ENCODE data around the gene SH3PXD2A.
"Not testable (repeated sequence)": the region's sequence is repeated elsewhere in the genome, so short reads cannot be mapped to it uniquely, and the experiment has no call there.

Gene SH3PXD2A

DNA sequence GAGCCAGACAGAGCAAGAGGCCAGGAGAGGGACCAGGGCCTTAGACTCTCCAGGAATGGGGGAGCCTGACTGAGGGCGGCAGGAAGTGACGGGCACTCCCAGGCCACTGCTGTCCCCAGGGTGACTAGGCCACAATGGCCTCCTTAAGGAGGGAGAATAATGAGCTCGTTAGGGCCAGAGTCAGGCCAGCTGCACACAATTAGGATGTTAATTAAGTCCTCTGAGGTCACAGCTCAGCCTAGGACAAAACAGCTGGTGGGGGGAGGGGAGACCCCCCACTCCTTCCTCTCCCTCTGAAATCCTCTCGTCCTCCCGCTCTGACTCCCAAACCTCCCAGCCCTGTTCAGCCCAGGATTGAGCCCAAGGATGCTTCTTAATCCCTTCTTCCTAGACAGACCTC is 218.9 kb downstream of the SH3PXD2A start:
- no peak for DNase-seq

DNA sequence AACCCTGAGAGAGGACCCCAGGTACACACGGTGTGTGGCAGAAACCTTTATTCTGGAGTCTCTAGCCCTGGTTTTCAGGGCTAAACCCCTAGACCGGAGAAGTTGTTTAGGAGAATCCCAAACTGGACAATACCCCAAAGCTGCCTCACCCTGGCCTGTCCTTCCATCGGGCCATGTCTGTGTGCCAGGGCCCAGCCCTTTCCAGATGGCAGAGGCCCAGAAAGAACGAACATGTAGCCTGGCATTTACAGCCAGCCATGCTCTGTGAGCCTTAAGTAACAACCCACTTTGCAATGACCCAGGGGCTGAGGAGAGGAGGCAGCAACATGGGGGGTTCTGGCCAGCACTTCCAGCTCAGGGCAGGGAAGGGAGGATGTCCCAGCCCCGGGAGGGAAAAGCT is 219.8 kb downstream of the SH3PXD2A start:
- no peak for DNase-seq

DNA sequence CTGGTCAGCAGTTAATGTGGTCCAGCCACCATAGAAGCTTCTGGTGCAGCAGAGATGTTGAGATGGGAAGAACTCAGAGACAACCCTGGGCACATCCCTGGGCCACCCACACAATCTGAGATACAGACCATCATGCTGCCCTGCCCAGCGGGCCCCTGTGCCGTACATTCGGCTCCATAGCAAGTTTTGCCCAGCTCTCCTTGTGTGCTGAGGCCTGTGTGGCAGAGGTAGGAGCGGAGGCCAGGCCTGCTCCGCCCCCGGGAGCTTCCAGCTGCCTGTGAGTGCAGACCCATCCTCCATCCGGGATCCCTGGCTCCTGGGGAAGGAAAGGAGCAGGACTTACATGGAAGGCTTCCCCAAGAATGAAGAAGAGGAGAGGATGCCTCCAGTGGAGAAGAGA is 221.5 kb downstream of the SH3PXD2A start:
- no peak for DNase-seq

DNA sequence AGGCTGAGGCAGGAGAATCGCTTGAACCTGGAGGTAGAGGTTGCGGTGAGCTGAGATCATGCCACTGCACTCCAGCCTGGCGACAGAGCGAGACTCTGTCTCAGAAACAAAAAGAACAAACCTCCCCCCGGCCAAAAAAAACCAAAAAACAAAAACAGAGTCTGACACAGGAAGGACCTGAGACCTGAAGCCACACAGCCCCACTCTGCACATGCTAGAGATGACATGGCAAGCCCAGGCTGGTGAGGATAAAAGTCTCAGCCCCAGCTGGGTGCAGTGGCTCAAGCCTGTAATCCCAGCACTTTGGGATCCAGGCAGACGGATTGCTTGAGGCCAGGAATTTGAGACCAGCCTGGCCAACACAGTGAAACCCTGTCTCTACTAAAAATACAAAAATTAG is 222.5 kb downstream of the SH3PXD2A start:
- not testable (repeated sequence) for DNase-seq

DNA sequence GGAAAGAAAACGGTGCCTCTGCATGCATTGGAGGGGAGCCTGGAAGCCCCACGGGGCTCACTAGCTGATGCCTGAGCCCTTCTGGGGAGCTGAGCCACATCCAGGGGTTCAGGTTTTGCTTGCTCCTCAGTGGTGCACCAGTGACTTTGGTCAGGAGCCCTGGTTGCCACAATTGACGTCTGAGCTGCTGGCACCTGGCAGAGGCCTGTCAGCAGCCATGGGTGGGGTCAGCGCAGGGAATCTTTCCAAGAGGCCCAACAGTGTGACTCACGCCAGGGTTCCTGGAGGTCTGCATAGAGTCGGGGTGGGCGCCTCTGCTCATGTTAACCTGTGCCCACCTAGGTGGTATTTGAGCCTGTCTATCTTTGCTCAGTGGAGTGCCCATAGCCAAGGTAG is 223.1 kb downstream of the SH3PXD2A start:
- no peak for DNase-seq

DNA sequence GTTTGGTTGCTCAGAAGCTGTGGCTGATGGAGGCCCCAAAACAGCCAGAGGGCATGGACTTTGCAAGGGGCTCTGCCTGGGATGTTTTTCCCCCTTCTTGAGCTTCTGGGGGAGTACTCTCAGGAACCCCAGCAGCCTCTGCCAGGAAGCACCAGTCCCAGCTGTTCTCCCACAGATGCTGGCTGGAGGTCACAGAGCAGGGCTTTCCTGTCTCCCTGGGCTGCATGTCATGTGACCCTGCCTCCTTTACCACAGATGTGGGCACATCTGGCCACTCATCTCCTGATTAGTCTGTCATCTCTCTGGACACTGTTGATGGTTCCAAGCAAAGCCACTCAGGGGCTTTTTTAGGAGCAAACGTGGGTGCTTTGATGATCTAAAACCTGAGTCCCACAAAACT is 225.2 kb downstream of the SH3PXD2A start:
- DNase-seq: no peak

DNA sequence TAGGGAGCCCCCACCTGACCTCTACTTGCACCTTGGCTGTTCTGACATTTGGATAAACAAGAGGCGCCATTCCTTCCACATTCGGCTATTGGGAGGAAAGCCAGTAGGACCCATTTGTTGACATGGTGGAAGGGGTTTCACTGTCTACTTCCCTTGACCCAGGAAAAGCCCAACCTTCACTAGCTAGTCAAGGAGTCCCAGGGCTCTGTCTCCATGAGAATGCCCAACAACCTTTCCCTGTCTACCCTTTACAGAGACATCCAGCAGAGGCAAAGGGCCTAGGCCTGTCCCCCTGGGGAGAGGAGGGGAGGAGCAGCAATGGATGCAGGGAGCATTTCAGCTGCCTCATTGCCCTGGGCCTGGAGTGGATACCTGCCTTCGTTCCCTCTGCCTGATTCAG is 225.8 kb downstream of the SH3PXD2A start:
- no peak for DNase-seq

DNA sequence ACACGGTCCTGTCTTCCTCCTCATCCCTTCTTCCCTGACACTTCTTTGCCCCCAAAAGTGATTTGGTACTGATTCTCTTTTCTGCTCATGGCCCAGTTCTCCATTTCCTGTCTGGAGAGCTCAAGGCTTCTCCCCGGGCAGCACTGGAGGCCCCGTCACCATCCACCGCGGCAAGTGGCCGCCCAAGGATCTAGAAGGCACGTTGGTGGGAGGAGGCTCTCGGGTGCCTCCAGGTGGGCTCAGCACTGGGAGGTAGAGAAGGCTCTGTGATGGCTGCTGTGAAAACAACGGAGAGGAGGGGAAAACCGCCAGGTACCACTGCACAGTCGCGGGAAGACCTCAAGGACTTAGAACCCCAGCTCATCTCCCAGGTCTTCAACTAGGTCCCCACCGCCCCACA is 227.5 kb downstream of the SH3PXD2A start:
- no peak for DNase-seq

DNA sequence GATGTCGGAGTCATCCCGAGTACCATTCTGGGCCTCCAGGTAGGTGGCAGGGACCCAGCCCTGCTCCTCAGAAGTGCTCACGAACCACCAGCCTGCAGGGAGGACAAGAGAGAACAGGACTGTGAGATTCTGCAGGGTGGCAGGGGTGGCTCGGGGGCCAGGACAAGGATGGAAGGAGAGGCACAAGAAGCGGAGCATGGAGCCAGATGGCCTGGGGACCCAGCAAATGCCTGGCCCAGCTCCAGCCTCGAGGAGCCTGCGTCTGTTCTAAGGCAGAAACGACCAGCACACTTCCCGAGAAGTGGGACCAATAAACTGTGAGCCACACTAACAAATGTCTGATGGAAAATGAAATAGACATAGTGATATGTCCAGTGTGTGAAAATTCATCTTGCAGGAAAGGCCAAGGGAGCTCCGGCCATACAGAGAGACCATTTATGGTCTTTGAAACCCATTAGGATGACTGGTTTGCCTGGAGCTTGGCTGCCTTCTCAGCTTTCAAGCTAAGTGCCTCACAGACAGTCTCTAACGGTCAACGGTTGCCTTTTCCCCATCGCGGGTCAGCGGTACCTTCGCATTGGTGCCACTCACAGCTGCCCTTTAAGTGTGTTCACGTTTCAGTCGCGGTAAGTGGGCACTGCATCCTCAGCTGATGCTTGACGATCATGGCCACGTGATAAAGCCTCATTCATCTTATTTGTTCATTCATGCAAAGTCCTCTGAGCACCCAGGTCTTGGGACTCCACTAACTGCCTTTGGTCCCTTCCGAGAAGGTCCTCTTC is 228.1 kb downstream of the SH3PXD2A start:
- DNase-seq: no peak

DNA sequence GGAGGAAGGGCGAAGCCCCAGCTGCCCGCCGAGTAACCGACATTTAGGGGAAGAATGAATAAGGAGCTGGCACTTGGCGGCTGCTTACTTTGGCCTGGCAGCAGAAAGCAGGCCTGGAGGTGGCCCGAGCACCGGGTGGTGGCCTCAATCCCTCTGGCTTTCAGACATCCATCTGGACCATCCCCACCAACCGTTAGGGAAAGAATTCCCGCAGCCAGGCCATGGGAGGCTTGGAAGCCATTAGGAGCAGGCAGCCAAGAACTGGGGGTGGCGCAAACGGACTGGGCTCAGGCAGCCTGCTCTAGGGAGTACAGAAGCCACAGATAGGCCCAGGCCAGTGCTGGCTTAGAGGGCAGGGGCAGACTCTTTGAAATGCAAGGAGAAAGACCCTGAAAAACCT is 229.2 kb downstream of the SH3PXD2A start:
- no peak for DNase-seq

DNA sequence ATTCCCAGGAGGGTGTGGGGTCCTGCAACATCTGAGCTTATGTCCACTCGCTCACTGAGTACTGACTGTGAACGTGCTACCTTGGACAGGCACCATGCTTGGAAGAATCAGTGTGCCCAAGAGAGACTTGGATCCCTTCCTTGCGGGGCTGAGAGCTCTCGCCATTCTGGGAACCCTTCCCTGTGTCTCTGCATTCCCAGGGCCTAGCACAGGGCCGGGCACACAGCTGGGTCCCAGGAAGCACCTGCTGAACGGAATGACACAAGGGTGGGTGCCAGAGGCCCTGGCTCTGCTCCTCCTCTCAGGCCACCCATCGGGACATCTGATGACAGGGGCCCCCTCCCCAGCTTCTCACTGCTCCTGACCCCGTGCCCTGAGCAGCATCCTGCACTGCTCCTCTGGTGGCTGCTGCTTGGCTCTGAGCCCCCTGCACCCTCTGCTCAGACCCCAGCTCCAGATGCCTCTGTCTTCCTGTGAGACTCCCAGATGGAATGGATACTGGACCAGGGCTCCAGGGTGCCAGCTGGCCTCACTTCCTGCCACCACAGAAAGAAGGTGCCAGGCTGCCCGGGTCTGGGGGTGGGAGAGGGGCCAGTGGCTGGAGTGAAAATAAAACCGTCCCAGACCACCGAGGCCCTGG is 232.3 kb downstream of the SH3PXD2A start:
- DNase-seq: no peak

DNA sequence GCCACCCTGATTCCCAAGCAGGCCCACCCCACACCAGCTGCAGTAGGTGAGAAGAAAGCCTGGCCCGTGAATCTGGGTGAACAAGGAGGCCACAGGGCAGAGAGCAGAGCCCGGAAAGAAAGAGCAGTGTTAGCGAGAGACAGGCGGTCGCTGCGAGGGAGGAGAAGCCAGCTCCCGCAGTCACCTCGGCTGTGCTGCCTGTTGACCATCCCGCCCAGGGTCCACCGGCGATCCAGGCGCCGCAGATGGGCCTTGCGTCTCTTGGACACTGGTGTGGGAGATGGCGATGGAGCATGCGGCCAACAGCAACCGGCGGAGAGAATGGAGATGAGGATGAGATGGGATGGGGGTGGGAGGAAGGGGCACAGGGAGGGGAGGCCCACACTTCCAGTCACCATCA is 233.1 kb downstream of the SH3PXD2A start:
- no peak for DNase-seq

DNA sequence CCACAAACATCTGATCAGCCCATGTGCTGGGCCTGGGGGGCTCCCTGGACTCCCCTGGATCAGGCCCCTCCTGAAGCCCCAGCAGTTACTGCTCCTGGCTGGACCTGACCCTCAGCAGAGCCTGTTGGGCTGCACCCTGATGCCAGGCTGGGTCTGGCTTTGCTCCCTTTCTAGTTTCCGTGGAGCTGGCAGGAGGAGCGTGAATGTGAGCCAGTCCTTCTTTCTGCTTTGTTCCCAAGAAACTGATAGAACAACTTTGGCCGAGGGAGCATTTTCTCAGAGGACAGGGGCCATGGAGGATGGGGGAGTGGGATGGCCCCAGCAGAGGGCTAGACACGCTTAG is 233.6 kb downstream of the SH3PXD2A start:
- DNase-seq: no peak

DNA sequence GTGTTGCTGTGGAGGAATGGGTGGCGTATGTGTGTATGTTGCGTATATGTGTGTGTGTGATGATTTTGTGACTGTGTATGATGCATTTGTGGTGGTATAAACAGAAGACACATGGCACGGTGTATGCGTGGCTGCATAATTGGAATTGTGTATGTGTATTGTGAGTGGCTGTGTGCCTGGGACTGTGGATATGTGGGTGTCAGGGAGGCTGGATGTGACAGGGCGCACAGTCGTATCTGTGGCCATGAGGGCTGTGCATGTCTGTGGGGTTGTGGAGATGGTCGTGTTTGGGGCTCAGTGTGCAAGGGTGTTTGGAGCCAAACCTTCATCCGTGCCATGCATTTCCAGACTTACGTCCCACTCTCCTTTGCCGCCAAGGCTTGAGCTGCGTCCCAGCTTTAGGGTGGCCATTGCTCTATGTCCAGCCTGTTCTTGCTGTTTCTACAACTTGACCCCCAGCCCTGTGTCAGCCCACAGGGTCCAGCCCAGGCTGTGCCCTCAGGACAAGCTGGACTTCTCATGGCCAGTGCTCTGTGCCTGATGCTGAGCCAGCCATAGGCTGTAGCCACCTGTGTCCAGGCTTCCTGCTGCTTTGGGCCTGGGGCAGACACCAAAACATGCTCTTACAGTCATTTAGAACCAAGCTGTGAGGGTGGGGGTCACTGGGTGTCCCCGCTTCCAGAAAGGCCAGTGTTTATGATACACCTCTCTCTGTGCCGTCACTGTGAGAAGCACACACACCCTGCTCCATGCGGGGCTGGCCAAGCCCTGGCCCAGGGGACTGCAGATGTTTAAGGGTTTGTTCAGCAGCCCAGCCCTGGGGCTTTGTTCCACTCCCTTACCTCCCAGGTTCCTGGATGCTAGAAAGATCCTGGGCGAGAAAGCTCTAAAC is 234.2 kb downstream of the SH3PXD2A start:
- no peak for DNase-seq

DNA sequence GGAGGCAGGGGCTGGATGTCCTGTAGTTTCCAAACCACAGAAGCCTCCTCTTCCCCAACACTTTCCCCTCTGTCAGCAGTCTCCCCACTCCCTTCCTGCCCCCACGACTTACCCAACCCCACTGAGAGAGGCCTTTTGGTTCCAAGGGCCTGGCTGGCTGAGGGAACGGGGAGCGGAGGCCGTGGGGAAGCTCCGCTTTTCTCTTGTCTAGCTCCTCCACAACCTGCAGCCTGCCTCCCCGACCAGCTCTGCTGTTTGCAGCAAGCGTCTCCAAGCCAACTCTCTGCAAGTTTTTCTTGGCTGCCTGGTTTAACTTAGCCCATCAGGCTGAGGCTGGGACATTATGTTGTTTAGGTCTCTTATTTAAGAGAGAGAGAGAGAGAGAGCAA is 235.0 kb downstream of the SH3PXD2A start:
- no peak for DNase-seq

DNA sequence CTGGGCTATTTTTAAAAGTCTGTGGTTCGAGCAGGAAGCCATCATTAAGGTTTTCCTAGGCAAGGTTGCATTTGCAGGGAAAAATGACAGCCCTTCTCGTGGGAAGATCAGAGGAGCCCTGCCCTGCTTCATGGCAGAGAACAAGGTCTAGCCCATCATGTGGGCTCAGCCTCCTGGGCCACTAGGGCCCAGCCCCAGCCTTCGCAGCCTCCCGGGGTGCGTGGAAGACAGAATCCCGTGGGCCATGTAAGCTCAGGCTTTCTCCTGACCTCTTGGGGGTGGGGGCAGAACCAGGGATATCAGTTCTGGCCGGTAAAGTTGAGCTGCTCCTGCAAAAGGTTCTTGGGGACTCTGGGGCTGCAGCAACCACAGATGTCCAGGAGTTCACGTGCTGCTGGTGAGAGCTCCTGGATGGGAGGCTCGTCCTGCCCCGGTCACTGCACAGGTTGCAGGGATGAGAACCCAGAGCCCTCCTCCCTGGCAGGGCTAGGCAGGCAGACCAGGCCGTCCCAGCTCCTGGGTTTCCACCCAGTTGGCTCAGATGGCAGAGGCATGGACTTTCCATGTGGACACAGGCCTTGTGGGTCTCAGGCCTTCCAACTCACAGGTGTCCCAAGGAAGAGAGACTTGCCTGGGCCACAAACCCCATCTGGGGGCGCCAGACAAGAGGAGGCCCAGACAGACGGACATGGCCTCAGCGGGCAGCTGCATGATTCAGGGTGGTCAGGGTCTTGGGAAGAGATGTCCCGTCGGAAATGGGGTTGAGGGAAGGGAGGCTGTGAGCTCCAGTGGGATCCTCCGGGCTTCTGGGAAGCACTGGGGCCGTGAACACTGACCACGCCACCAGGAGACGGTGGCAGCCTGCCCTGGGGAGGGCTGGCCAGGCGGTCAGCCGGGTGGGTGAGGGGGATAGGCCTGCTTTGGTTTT is 235.7 kb downstream of the SH3PXD2A start:
- DNase-seq: no peak

DNA sequence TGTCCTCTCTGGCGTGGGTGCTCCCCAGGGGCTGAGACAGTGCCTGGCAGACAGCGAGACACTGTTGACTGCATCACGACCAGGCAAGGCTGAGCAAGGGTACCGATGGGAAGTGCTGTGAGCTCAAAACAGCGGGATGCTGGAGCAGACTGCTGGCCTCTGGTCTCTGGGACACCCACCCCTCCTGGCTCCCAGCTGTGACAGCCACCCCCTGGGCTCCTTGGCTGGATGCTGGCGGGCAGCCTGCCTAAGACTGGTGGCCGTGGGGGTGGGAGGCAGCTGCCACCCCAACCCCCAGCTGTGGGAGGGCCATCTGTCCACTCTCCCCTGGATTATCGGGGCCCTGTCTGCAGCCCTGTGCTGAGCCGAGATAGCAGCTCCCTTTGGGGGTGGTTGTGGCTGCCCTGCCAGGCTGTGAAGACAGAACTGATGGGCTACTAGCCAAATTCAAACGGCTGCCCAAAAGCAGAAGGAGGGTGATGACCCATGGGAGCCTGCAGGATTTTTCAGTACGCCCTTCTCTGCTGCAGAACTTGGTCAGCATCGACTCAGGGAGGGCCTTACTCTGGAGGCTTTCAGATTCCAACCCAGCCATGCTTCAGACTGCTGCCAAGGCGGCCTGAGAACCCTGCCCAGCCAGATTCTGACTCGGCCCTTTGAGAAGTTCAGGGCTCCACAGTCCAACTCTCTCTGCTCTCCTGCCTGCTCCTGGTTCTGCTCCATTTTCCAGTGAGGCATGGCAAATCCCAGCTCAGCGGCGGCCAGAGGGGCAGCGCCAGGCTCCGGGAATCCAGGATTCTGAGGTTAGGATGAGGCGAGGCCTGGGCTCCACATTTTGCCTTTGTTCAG is 236.6 kb downstream of the SH3PXD2A start:
- no peak for DNase-seq

DNA sequence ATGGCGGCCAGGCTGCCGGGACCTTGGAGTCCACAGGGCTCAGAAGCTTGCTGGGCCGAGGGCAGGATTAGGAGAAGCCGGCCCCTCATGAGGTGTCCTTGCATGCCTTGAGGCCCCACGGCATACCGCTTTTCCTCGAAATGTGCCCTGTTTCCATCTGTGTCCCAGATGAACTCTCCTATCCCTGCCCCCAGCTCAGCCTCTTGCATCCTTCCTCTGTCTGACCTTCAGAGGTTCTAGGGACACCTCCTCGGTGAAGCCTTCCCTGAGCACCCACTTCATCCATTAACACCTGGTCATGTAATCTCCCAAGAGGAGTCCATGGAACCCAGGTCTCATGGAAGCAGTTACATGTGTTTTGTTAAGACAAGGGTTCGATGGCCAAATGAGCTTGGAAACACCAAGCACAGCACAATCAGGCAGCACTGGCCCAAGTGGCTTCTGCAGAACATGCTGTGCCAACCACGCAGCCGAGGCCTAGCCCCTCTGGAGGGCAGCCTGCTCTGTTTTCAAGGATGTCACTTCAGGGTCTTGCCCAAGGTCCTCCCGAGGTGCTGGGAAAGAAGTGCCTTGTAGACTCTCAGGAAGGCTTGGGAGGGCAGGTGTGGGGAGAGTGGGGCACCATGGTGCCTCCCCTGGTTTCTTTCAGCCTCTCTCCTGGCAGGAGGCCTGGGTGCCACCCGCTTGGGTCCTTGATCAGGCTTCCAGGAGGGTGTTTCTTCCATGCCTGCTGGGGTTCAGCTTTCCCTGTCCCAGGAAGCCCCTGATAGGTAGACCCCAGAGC is 237.6 kb downstream of the SH3PXD2A start:
- DNase-seq: no peak

DNA sequence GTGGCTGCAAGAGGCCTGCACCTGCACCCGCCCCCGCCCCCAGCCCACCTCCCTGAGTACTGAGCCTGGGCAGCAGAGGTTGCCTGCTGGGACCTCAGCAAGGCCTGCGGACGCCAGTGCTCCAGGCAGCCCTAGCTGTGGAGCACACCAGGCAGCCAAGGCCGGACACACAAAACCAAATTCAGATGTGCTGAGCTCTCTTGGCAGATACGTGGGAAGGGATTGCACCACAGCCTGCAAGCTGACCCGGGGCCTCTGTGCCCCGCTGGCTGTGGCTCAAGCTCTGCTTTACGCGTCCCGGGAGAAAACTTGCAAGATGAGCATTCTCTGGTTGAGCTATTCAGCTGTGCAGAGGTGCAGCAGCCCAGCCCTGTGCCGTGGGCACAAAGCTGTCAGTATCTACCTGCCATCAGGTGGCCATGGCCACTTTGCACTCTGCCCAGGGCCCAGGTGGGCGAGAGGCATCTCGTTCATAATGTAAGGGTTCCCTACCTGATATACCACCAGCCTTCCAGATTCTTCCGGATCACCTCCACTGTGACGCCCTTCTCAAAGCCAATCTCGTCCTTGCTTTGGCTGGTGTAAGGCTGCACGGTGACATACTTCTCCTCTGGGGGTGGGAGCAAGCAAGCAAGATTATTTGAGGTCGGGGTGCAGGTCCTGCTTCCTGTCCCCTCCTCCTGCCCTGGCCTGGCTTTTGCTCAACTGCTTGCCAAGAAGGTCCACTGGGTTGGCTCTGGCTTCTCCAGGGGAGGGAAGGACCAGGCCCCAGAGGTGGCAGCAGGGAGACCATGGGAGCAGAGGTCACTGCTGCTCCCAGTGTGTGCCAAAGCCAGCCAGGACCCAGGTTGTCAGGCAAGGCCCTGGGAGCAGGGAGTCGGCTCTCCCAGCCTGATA is 238.4 kb downstream of the SH3PXD2A start:
- DNase-seq: no peak

Measured in COR-L47 (cell line).